Suprapubic skin (tissue), 4 donors: Measurements from ENCODE around the gene RAB22A. TPM values are rescaled to one million over a fixed set of nuclear protein-coding genes. Genes with fewer than 3 reads are reported as not detected.
A peak's percentile ranks its signal among the peaks of the same experiment; 100 is the strongest.

Source experiments
- DNase-seq, 2 donors: peaks; one replicate each; pipeline ENCODE4 v3.0.0-alpha.2; 2019; ENCODE audit warnings: low spot score in 2 of 2
- H3K27ac ChIP-seq: fragments of 200-600 bp; sonication (generic); one replicate; pipeline ENCODE4 v1.5.1; 2019
- H3K27me3 ChIP-seq: fragments of 200-600 bp; sonication (generic); one replicate; pipeline ENCODE4 v1.5.1; 2019
- H3K36me3 ChIP-seq: fragments of 200-600 bp; sonication (generic); one replicate; pipeline ENCODE4 v1.5.1; 2019
- H3K4me1 ChIP-seq: fragments of 200-600 bp; sonication (generic); one replicate; pipeline ENCODE4 v1.5.1; 2019
- H3K4me3 ChIP-seq: fragments of 200-600 bp; sonication (generic); one replicate; pipeline ENCODE4 v1.5.1; 2019; ENCODE audit warnings: mild to moderate bottlenecking
- H3K9me3 ChIP-seq: fragments of 200-600 bp; sonication (generic); one replicate; pipeline ENCODE4 v1.5.1; 2019
- EP300 ChIP-seq: sonication (generic); formaldehyde crosslinking; IDR thresholded peaks from one replicate; pipeline ENCODE4 v1.6.1; 2017; ENCODE audit warnings: antibody characterized with exemption
- POLR2A ChIP-seq, 2 donors: fragments of 450-650 bp; IDR thresholded peaks; one replicate each; pipeline ENCODE4 v1.6.1; 2017; ENCODE audit warnings: antibody characterized with exemption in 2 of 2, mild to moderate bottlenecking in 2 of 2, moderate library complexity in 2 of 2
- POLR2AphosphoS5 ChIP-seq, 3 donors: sonication (generic); formaldehyde crosslinking; IDR thresholded peaks; one replicate each; pipeline ENCODE4 v1.6.1; 2017; ENCODE audit warnings: antibody characterized with exemption in 3 of 3
- WGBS: methylation state at CpG from one replicate; pipeline ENCODE4 v1.1.5; 2018; 5-methylcytosine and 5-hydroxymethylcytosine counted together
- total RNA-seq, 4 donors: library from RNA; depleted of rRNA; stranded (reverse); fragments of >200 nt; gene quantifications; one replicate each; pipeline ENCODE4 v1.1.0, GENCODE V29; 2016
- TF ChIP-seq, protein P1 (sequence below), 2 donors: fragments of 200-600 bp in 1 of 2; fragments of 450-650 bp in 1 of 2; sonication (generic) in 1 of 2; IDR thresholded peaks; one replicate each; pipeline ENCODE4 v1.5.1; 2016 to 2019; ENCODE audit warnings: antibody characterized with exemption in 2 of 2, mild to moderate bottlenecking in 1 of 2, moderate library complexity in 1 of 2

Gene RAB22A
- total RNA-seq, 4 donors from 2014 or later = 17.0 to 21.6 (median 19.1) TPM

DNA sequence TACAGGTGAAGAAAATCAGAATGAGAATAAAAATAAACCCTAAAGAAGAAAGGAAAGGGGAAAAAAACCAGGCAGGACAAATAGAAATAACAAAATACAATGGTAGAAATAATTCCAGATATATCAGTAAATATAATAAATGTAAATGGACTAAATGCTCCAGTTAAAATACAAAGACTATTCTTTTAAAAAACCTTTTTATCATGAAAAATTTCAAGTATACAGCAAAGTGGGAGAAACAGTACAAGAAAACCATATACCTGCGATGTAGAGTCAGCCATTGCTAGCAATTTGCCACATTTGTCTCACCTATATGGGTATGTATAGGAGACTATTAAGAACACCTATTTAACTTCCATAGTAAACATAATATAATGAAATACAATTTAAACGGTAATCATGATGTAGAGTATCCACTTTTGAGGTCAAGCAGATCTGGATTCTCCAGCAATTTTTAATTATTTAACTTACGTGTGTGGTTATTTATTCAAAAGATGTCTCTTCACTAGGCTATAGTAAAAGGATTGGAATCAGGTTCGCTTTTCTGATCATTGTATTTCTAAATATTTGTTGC, 78.6 kb downstream of the RAB22A start:
- DNase-seq = no peak
- H3K27me3 ChIP-seq = peaks cover 4% of the 10 kb centered on the region
- no peaks in the 10 kb centered on the region for H3K9me3 ChIP-seq
- H3K27ac ChIP-seq = no peak overlapping the region
- H3K4me3 ChIP-seq = peak overlapping the region; percentile 69
- no peak for TF ChIP-seq POLR2A (IDR thresholded peaks at IDR 0.05)
- no peak for TF ChIP-seq EP300
- TF ChIP-seq POLR2AphosphoS5 (IDR thresholded peaks at IDR 0.05) = no peak
- TF ChIP-seq, protein P1, sequence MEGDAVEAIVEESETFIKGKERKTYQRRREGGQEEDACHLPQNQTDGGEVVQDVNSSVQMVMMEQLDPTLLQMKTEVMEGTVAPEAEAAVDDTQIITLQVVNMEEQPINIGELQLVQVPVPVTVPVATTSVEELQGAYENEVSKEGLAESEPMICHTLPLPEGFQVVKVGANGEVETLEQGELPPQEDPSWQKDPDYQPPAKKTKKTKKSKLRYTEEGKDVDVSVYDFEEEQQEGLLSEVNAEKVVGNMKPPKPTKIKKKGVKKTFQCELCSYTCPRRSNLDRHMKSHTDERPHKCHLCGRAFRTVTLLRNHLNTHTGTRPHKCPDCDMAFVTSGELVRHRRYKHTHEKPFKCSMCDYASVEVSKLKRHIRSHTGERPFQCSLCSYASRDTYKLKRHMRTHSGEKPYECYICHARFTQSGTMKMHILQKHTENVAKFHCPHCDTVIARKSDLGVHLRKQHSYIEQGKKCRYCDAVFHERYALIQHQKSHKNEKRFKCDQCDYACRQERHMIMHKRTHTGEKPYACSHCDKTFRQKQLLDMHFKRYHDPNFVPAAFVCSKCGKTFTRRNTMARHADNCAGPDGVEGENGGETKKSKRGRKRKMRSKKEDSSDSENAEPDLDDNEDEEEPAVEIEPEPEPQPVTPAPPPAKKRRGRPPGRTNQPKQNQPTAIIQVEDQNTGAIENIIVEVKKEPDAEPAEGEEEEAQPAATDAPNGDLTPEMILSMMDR (IDR thresholded peaks at IDR 0.05) = no peak
- H3K36me3 ChIP-seq = no peaks in the 10 kb centered on the region
- WGBS = 74% methylated on average over 4 of the region's 4 CpGs
- peaks cover 20% of the 10 kb centered on the region for H3K4me1 ChIP-seq

- Histone ChIP-seq H3K27ac (peak within 1 kb of the TSS; percentile 90), H3K9me3 (no peaks in the 10 kb centered on the region), H3K36me3 (no peaks in the 10 kb centered on the region), H3K4me1 (peaks cover 24% of the 10 kb centered on the region), H3K4me3 (peak within 1 kb of the TSS; percentile 69), H3K27me3 (peaks cover 4% of the 10 kb centered on the region)
- DNase-seq = peak; percentile 95 to 96
- TF ChIP-seq, protein P1 (IDR thresholded peaks at IDR 0.05) = no peak
- TF ChIP-seq POLR2AphosphoS5 (IDR thresholded peaks at IDR 0.05) (peak in 1 of 3 donors; percentile 24), EP300 (no peak), POLR2A (IDR thresholded peaks at IDR 0.05) (peak in 1 of 2 donors; percentile 64)
- WGBS = 0% methylated on average over 16 of the region's 51 CpGs
Measured at GRCh38 chr20:58388882-58389323, 79.4 kb downstream of the RAB22A start, which contains the start of gene VAPB. Gene VAPB (plus strand): TSS chr20:58389229. CDS start chr20:58389460, 231 bp downstream.

- peak in 1 of 2 donors; percentile 72 for DNase-seq
- no peaks in the 10 kb centered on the region for H3K36me3 ChIP-seq
- H3K4me1 ChIP-seq = peaks cover 24% of the 10 kb centered on the region
- H3K4me3 ChIP-seq = peak overlapping the region; percentile 69
- WGBS = 1% methylated on average over 13 of the region's 56 CpGs
- H3K27me3 ChIP-seq = peaks cover 4% of the 10 kb centered on the region
- H3K9me3 ChIP-seq = no peaks in the 10 kb centered on the region
- H3K27ac ChIP-seq = peak overlapping the region; percentile 90
- TF ChIP-seq, protein P1 (IDR thresholded peaks at IDR 0.05) = no peak
- TF ChIP-seq EP300 (no peak), POLR2AphosphoS5 (IDR thresholded peaks at IDR 0.05) (no peak), POLR2A (IDR thresholded peaks at IDR 0.05) (no peak)
Measured at GRCh38 chr20:58389324-58389967, 79.9 kb downstream of the RAB22A start.

- H3K4me1 ChIP-seq = peaks cover 24% of the 10 kb centered on the region
- WGBS = 78% methylated on average over 17 of the region's 17 CpGs
Measured at GRCh38 chr20:58389968-58390658, 80.6 kb downstream of the RAB22A start.

More at GRCh38 chr20:58389968-58390658, 80.6 kb downstream of the RAB22A start:
- Histone ChIP-seq H3K27me3 (peaks cover under 1% of the 10 kb centered on the region), H3K27ac (peak overlapping the region; percentile 90), H3K4me3 (peak overlapping the region; percentile 69), H3K36me3 (no peaks in the 10 kb centered on the region), H3K9me3 (no peaks in the 10 kb centered on the region)
- TF ChIP-seq, protein P1 (IDR thresholded peaks at IDR 0.05) = no peak
- TF ChIP-seq POLR2AphosphoS5 (IDR thresholded peaks at IDR 0.05) (no peak), EP300 (no peak), POLR2A (IDR thresholded peaks at IDR 0.05) (no peak)
- no peak for DNase-seq
